Measurements from ENCODE around the gene TM7SF2.

The TM7SF2 gene

GRCh38 chr11:65157336-65157735, 45.7 kb downstream of the TM7SF2 start:
- DNase-seq (ENCODE audit: low spot score): no peak

GRCh38 chr11:65159012-65159411, 47.3 kb downstream of the TM7SF2 start:
- no peak for DNase-seq (ENCODE audit: low spot score)

- no peak for DNase-seq (ENCODE audit: low spot score)
Observed at GRCh38 chr11:65160643-65161042, 49.0 kb downstream of the TM7SF2 start.

- no peak for DNase-seq (ENCODE audit: low spot score)
Observed at GRCh38 chr11:65163684-65164083, 52.0 kb downstream of the TM7SF2 start.

Measured in iPS-NIHi11 (cell line).